NCI-H2029 treated with DMSO at 0.1 percent for 48 hours (cell line): ENCODE measurements around the gene BAMBI.
"Not testable (repeated sequence)": the region's sequence is repeated elsewhere in the genome, so short reads cannot be mapped to it uniquely, and the experiment has no call there.

Experiments used
- DNase-seq: peaks from one replicate; lab custom pipeline; 2025; lab: John Stamatoyannopoulos, UW

Gene BAMBI

GRCh38 chr10:28676968-28677887, at the start of gene BAMBI:
TSS of gene BAMBI (plus strand) at chr10:28677521. CDS start at chr10:28677898, 377 bp downstream.
- DNase-seq = no peak

- DNase-seq = peak; percentile 20
Observed at GRCh38 chr10:28628184-28628893, 49.0 kb upstream of the BAMBI start.

GRCh38 chr10:28631896-28632583, 45.3 kb upstream of the BAMBI start:
- no peak for DNase-seq

- DNase-seq = no peak
Observed at GRCh38 chr10:28632584-28632945, 44.8 kb upstream of the BAMBI start.

GRCh38 chr10:28633750-28634149, 43.6 kb upstream of the BAMBI start:
- DNase-seq = no peak

- no peak for DNase-seq
Observed at GRCh38 chr10:28637346-28637745, 40.0 kb upstream of the BAMBI start.

- DNase-seq = no peak
Observed at GRCh38 chr10:28638392-28638791, 38.9 kb upstream of the BAMBI start.

- DNase-seq = no peak
Observed at GRCh38 chr10:28640551-28640950, 36.8 kb upstream of the BAMBI start.

- DNase-seq = no peak
Observed at GRCh38 chr10:28644647-28645046, 32.7 kb upstream of the BAMBI start.

- DNase-seq = no peak
Observed at GRCh38 chr10:28652106-28652505, 25.2 kb upstream of the BAMBI start.

- DNase-seq = no peak
Observed at GRCh38 chr10:28652703-28653102, 24.6 kb upstream of the BAMBI start.

GRCh38 chr10:28658824-28659223, 18.5 kb upstream of the BAMBI start:
- not testable (repeated sequence) for DNase-seq

GRCh38 chr10:28661035-28661434, 16.3 kb upstream of the BAMBI start:
- DNase-seq = no peak

GRCh38 chr10:28663576-28664368, 13.5 kb upstream of the BAMBI start:
- peak; percentile 53 for DNase-seq

- no peak for DNase-seq
Observed at GRCh38 chr10:28664369-28664740, 13.0 kb upstream of the BAMBI start.

GRCh38 chr10:28666751-28667467, 10.4 kb upstream of the BAMBI start:
- DNase-seq = no peak

- no peak for DNase-seq
Observed at GRCh38 chr10:28668363-28669226, 8.7 kb upstream of the BAMBI start.

GRCh38 chr10:28669227-28670173, 7.8 kb upstream of the BAMBI start:
- DNase-seq = no peak

- DNase-seq = no peak
Observed at GRCh38 chr10:28674782-28675181, 2.5 kb upstream of the BAMBI start.
